Choroid plexus epithelial cell (primary cell): ENCODE measurements around the gene ARSJ.

Experiments used
- DNase-seq: peaks from one replicate; pipeline ENCODE4 v3.0.0-alpha.2; 2010; ENCODE audit warnings: low read depth
- H3K4me3 ChIP-seq: 2 replicates; pipeline ENCODE4 v1.5.1; 2011; ENCODE audit warnings: low read depth, mild to moderate bottlenecking, control low read depth, low read length, moderate library complexity
- TF ChIP-seq, protein P1 (sequence below): conservative IDR thresholded peaks from 2 replicates; pipeline ENCODE4 v1.5.1; 2011; ENCODE audit warnings: low read depth, mild to moderate bottlenecking, control low read depth, inconsistent platforms, low read length, moderate library complexity

ARSJ gene

DNA sequence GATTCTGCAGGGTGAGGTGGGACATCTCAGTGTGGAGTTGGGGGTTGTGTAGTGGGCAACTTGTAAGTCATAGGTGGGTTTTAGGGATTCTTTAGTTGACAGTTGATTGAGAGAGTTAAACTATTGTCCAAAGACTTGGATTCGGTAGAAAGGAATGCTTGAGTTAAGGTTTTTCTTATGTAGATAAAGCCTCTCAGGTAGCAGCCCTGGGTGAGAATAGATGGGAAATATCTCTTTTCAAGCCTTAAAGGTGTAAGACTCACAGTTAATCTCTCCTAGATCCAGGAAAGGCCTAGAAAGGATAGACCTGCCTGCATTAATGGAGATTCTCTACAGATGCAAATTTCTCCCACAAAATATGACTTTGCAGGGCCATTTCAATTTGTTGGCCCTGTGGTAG, 108.4 kb downstream of the ARSJ start:
- TF ChIP-seq, protein P1, sequence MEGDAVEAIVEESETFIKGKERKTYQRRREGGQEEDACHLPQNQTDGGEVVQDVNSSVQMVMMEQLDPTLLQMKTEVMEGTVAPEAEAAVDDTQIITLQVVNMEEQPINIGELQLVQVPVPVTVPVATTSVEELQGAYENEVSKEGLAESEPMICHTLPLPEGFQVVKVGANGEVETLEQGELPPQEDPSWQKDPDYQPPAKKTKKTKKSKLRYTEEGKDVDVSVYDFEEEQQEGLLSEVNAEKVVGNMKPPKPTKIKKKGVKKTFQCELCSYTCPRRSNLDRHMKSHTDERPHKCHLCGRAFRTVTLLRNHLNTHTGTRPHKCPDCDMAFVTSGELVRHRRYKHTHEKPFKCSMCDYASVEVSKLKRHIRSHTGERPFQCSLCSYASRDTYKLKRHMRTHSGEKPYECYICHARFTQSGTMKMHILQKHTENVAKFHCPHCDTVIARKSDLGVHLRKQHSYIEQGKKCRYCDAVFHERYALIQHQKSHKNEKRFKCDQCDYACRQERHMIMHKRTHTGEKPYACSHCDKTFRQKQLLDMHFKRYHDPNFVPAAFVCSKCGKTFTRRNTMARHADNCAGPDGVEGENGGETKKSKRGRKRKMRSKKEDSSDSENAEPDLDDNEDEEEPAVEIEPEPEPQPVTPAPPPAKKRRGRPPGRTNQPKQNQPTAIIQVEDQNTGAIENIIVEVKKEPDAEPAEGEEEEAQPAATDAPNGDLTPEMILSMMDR: no peak
- H3K4me3 ChIP-seq: no peak overlapping the region
- no peak for DNase-seq

DNA sequence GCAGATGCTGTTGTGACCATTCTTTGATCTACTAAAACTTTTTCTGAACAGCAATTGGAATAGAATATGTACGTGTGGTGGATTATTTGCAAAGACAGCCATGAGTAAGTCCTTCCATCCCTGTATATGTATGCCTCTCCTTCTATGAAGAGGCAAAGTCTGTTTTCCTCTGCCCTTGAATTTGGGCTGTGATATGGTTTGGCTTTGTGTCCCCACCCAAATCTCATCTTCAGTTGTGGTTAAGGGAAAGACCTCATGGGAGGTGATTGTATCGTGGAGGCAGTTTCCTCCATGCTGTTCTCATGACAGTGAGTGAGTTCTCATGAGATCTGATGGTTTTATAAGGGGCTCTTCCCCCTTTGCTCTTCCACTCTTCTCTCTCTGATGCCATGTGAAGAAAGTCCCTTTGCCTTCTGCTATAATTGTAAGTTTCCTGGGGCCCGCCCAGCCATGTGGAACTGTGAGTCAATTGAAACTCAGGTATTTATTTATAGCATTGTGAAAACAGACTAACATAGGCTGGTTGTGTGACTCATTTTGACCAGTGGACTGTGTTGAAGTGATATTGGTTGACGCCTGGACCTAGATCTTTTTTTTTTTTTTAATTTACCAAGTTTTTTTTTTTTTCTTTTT, 109.6 kb downstream of the ARSJ start:
- no peak overlapping the region for H3K4me3 ChIP-seq
- TF ChIP-seq, protein P1: no peak
- DNase-seq: peak; percentile 37

DNA sequence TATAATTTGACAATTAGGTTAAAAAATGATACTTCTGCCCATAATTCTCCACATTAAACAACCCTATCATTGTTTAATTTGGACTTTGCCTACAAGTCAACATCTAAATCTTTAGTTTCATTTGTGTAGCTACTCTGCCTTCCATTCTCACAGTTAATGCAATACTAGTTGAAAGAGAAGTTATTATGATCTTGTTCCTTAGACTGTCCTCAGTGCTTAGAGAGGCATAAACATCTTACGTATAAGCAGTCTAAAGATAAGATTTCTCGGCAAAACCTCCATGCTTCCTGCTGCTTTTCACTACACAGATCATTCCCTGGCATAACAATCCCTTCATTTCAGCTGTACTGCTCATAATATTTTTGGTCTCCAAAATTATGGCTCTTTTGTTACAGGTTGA, 112.8 kb downstream of the ARSJ start:
- H3K4me3 ChIP-seq: no peak overlapping the region
- DNase-seq: peak; percentile 36
- TF ChIP-seq, protein P1: no peak

GRCh38 chr4:113858924-113859323, 120.5 kb downstream of the ARSJ start:
- no peak overlapping the region for H3K4me3 ChIP-seq
- TF ChIP-seq, protein P1: no peak
- no peak for DNase-seq

DNA sequence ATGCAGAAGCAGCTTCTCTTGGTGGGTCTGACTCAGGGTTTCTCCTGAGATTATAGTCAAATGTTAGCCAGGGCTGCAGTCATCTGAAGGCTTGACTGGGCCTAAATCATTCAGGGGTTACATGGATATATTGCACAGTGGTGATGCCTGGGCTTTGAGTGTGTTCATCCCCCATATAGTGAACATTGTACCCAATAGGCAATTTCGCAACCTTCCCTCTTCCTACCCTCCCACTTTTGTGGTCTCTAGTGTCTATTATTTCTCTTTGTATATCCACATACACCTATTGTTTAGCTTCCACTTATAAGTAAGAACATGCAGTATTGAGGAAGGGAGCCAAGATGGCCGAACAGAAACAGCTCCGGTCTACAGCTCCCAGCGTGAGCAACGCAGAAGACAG, 127.6 kb downstream of the ARSJ start:
- H3K4me3 ChIP-seq: no peak overlapping the region
- DNase-seq: no peak
- TF ChIP-seq, protein P1: no peak
